HG03159 (cell line): ENCODE results near the gene SUPT3H.
A peak's percentile ranks its signal among the peaks of the same experiment; 100 is the strongest.
"Not testable (repeated sequence)": the region's sequence is repeated elsewhere in the genome, so short reads cannot be mapped to it uniquely, and the experiment has no call there.

Source experiments
- ATAC-seq: cut with Tn5 transposase; IDR thresholded peaks from one replicate; pipeline ENCODE4 v1.9.1; 2021; ENCODE audit warnings: mild to moderate bottlenecking, moderate library complexity; ENCODE audit not compliant: unreplicated experiment

The SUPT3H gene

DNA sequence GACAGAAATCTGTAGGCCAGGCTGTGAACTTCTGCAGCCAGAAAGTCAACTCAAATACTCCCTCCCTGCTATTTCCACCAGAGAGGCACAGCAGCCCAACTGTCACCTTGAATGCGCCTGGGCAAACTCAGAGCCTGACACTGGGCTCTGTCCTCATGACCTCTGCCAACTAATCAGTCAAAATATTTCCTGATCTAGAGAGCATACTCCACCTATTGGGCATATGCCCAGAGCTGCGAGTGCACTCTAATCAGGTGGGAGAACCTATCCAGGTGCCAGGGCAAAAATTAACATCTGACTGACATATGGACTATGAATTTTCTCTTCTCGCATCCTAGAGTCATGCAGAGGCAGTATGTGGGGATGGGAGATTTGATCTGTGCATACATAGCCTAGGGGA, 455.9 kb downstream of the SUPT3H start:
- no peak for ATAC-seq

DNA sequence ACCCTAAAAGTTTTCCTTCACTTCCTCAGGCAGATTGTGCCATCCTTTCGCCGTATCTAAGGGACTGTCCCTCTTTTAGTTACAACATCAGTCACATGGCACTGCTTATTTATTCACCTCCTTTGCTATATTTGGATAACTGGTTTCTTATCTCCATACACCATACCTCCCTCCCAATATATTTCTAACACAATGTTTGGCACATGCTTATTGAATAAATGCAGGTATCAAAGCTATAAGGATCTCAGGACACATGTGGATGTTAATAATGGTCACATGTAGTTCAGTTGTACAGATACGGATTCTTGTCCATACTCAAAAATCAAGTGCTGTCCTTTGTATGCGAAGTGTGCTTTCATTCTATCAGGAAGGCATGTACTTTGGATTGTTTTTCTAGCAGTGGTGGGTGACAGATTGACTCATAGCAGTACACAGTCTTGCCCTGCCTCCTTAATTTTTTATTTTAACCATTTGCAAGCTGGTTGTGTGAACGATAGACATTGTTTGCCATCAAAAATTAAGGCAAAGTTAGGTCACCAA, 456.7 kb downstream of the SUPT3H start:
- no peak for ATAC-seq

DNA sequence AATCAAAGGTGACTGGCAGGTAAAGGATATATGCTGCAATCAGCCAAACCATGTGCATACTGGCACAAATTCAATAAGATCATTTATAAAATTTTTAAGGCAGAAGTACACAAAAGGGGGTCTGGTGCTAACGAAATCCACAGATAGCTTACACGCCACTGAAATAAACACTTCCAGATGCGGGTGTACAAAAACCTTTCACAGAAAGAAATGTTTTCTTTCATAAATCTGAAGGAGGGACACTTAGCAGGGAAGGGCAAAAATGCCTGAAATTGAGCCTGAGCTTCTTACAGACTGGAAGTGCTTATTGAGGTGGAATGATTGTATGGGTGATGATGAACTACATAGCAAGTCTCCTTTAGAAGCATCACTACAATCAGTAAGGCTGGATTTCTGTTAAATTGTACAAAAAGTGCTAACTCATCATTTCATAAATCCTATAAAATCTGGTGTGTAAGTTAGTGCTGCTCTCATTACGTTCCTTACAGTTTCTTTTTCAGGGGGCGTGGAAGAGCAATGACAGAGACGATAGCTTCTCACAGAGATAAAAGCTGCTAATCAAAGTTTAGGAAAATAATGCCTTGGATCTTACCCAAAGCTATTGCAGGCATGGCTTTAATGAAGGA, 458.9 kb downstream of the SUPT3H start:
- no peak for ATAC-seq

DNA sequence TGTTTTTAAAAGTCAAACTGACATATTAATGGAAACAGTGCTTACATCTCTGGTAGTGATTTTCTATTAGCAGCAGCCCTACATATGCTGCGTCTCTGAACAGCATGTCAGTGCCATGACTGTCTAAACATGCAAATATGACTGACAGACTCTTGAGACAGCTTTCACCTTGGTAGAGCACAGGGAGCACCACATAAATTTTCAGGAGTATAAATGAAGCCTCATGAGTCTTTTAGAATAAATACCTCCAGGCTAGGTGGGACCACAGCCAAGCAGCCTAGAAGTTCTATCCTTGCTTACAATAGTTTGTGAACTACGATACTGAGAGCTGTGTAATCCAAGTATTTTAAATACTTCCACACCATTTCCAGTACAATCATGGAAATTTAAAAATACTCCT, 460.3 kb downstream of the SUPT3H start:
- ATAC-seq: no peak

DNA sequence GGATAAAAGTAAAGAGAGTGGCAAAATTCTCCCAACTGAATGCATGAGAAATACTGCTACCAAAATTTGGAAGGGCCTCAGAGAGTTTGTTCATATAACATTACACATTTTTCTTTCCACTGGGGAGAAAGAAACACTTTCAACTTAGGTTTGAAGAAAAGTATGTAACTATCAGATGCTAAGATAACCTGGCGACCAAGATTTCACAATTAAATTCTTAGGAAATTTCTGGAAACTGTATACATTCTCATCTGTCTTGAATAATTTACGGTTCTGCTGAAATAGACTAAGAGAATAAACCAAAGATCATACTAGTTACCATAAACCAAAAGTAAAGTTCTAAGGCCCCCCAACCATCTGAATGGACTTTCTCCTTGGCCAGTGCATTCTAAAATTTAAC, 462.6 kb downstream of the SUPT3H start:
- no peak for ATAC-seq

DNA sequence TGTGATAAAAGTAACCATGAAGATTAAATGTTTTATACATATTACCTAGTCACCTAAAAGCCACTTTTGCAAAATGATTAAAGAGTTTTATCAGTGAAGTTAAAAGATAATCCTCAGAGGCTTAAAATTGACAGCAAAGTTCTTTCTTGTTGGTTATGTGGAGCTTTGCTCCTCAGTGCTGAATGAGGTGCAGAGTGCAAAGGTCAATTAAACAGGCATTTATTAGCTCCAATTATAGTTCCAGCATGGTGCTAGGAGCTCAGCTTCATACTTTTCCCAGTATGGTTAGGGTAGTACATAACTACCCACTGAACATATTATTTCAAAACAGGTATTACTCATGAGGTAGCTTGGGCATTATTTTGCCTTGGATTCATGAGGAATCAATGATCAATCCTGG, 463.6 kb downstream of the SUPT3H start:
- no peak for ATAC-seq

DNA sequence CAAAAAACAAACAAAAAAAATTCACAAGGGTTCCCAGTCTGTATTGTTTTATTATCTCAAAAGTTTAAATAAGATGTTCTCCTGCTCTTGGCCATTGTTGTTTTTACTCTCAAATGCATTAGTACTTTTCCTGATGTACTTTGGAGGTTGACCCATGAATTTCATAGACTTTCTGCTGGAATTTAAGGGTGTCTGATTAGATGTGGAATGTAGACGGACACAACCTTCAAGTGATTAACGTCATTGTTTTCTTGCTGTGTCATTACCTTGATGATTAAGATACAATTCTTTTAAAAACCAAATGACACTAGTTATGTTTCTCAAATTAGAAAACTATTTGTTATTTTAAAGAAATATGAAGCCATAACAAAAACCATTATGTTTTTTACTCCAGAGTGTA, 471.0 kb downstream of the SUPT3H start:
- no peak for ATAC-seq

DNA sequence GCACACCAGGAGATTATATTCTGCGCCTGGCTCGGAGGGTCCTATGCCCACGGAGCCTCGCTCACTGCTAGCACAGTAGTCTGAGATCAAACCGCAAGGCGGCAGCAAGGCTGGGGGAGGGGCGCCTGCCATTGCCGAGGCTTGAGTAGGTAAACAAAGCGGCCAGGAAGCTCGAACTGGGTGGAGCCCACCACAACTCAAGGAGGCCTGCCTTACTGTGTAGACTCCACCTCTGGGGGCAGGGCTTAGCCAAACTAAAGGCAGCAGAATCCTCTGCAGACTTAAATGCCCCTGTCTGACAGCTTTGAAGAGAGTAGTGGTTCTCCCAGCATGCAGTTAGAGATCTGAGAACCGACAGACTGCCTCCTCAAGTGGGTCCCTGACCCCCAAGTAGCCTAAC, 477.4 kb downstream of the SUPT3H start:
- ATAC-seq: not testable (repeated sequence)

DNA sequence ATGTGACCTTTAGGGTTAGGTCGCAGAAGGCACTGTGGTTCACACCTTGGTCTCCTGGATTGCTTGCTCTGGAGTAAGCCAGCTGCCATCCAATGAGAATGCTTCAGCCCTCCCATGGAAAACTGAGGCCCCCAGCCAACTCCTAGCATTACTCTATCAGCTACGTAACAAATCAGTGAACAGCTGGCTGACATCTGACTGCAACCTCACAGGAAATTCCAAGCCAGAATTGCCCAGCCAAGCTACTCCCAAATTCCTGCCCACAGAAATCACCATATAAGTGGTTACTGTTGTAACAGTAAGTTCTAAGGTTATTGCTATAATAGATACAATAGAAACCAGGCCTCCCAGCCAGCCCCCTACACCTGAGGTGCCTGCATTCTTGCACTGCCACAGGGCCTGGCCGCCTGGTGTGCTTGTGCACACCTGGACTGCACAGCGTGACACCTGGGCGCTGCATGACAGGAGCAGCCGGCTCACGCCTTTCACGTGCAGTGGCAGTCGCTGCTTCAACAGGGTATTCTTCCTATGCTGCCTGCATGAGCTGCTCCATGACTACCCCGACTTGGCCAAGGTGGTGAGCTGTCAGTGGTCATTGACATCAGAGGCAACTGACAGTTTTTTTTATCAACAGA, 479.3 kb downstream of the SUPT3H start:
- no peak for ATAC-seq

DNA sequence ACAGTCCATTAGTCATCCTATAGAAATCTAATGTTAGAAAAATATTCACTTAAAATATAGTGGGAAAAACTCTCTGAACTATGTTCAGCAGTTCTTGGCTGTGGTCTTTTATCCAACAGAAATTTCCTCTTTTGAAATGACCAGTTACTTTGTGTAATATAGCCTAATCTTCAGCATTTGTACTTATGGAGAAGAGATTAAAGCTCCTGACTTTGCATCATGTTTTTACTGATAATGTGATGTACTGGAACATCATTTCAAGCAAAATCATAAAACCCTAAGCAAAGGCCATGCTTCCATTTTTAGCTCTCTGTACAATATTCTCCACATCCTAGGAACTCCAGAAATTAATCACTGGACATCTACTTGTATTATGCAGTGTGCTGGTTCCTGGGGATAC, 480.4 kb downstream of the SUPT3H start:
- ATAC-seq: no peak

DNA sequence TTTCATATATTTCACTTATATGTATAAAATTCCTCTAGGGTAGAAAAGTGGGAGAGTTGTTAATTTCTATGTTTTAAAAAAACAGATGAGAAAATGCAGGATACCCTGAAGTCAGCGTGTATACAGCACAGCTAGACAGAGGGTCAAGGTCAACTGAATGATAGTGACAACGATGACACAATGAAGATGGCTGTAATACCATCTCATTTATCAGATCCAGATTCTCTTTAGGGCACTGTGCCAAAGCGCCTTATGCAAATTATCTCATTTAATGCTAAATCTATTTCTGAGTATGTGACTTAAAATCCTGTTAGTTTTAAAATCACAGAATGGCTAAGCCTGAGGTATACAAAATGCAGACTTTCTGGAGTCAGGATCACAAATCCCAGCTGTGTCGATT, 481.0 kb downstream of the SUPT3H start:
- ATAC-seq: no peak

DNA sequence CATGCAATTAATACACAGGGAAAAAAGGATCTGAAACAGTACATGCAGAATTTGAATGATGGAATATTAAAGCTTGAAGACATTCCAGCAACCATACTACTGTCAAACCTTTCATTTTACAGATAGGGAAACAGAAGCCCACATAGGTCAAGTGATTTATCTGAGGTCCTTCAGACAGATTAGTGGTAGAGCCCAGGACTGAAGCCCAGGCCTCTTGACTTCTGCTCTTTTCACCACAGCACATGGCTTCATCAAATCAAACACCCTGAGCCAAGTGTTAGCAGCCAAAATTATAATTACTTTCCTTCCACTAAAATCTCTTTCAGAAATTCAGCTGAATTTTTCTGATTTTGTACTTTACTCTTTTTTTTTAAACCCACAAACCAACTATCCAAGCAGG, 485.2 kb downstream of the SUPT3H start:
- no peak for ATAC-seq

DNA sequence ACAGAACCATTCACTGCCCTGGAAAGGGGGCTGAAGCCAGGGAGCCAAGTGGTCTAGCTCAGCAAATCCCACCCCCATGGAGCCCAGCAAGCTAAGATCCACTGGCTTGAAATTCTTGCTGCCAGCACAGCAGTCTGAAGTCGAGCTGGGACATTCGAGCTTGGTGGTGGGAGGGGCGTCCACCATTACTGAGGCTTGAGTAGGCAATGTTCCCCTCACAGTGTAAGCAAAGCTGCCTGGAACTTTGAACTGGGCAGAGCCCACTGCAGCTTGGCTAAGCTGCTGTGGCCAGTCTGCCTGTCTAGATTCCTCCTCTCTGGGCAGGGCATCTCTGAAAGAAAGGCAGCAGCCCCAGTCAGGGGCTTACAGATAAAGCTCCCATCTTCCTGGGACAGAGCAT, 498.7 kb downstream of the SUPT3H start:
- not testable (repeated sequence) for ATAC-seq

DNA sequence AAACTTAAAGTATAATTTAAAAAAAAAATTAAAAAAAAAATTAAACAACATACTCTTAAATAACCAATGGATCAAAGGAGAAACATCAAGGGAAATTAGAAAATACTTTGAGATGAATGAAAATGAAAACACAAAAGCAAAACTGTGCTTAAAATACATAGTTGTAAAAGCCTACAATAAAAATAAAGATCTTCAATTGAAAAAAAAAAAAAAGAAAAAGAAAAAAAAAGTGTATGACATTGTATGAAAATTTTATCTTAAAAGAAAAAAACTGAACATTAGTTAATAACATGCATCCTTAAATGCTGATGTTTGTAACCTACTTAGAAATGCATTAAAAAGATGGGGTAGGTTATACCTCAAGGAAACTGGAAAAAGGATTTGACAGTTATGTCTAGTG, 501.1 kb downstream of the SUPT3H start:
- not testable (repeated sequence) for ATAC-seq

DNA sequence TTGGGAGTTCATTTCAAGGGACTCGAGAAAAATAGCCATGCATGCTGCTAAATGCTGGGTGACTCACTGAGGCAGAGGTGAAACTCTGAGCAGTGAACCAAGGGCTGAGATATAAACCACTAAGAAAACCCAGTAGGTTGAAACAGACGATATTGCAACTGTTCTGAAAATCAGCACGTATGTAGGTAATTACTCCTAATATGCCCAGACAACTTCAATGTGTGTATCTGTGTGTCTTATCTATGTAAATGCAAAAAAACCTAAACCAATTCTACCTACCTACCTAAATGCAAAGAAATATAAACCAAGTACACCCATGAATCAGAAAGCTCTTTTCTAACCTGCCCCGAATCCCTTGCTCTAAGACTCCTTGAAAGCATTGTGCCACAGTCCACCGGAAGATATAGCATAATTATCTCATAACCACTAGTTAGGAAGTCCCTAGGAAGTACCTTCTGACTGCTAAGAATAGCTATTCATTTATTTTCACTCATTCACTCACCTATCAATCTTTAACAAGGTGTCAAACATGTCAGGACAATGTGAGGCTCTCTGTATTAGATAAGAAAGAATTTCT, 508.3 kb downstream of the SUPT3H start:
- peak; percentile 75 for ATAC-seq

DNA sequence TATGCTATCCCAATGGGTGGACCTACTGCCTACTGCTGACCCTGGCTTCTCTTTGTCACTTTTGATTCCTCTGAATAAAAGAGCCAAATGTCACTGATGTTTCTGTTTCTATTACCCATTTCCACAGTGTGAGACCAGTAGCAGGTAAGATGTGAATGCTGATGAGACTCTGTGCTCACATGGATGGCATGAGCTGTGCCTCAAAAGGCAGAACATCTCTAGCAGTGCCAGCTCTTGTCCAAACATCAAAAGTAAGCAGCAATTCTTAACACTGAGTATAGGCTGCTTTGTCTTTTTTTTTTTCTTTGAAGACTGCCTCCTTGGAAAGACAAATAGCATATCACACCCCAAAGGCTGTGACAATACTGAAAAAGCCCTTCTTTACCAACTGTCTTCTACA, 508.8 kb downstream of the SUPT3H start:
- ATAC-seq: peak; percentile 11

DNA sequence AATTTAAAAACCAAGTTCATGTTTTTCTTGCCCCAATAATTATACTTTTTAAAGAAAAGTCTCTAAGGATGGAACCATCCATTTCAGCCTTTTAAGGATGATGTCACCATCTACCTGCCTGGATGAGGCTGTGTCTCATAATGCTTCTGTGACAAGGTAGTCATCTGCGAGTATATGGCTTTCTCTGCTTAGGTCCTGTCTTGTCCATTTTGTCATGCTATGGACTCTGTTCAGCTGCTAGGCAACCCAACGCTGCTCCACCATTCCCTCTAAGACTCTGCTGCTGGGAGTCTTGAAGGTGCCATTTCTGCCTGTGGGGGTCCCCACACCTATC, 509.4 kb downstream of the SUPT3H start:
- peak; percentile 49 for ATAC-seq

DNA sequence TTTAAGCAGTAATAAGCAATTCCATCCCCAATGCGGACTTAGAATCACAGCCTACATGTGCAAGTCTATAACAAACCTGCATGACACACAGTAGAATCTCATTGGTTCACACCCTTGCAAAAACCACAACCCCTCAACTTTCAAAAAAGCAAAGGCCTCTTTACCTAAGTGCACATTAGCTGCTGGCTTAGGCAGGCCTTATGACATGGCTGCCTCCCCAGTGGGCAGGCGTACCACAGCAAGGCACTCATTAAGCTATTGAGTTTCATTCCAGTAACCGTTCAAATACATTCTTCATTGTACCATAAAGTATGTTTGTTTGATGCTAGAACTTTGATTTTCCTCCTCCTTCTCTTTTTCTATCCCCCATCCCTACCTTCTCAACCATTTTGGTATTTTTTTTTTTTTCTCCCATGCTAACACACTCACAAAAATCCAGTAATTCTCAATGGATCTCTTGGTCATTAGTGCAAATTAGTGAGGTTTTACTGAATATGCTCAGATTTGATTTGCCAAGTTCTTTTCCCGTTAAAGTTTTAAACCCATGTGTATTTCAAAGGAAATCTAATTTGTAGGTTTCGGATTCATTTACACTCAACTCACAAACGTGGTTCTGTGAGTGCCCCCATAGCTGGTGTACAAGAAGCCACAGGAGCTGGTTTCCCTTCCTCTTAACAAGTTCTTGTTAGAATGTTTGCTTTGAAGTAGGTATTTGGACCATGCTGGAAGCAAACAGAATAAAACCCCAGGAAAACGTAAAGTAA, 510.0 kb downstream of the SUPT3H start:
- peak; percentile 63 for ATAC-seq

DNA sequence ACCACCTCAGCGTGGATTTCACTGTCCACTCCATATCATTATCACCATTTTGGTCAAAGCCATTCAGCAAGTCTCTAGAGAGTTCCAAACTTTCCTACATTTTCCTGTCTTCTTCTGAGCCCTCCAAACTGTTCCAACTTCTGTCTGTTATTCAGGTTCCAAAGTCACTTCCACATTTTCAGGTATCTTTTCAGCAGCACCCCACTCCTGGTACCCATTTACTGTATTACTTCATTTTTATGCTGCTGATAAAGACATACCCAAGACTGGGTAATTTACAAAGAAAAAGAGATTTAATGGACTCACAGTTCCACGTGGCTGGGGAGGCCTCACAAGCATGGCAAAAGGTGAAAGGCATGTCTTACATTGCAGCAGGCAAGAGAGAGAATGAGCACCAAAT, 512.5 kb downstream of the SUPT3H start:
- ATAC-seq: not testable (repeated sequence)

DNA sequence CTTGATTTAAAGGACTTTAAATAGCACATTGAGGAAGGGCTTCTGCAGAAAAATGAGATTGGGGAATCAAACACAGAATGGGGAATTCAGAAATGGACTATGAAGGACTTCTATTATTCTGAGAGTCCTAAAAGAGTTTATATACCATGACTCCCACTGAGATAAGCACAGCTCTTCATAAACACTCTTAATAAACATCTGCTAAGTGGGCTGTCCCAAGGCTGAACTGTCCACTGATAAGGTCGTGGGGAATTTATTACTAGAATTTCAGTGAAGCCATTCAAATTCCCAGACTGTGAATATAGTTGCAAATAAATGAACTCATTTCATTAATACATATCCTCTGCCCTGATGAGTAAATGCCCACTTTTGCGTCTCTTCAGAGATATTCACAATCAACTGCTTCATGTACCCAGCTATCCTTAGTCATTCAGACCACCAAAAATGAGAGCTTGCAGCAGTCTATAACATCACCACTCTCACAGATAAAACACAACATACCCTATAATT, 517.8 kb downstream of the SUPT3H start:
- ATAC-seq: no peak

DNA sequence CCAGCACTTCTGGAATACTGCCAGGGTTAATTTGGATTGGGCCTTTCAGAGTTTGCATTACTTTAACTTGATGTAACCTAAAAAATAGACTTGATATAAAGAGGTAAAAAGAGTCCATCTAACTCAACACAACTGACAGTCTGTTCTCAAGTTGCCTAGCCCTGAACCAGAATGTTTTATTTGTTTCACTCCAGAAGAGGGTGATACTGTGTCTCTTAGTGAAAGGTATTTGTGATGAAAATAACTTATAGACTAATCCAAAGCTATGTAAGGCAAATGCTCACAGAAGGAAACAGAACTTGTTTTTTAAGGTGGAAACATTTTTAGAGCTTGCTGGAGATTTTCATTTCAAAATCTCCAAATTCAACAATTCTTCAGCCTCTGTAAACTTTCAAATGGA, 518.7 kb downstream of the SUPT3H start:
- no peak for ATAC-seq

DNA sequence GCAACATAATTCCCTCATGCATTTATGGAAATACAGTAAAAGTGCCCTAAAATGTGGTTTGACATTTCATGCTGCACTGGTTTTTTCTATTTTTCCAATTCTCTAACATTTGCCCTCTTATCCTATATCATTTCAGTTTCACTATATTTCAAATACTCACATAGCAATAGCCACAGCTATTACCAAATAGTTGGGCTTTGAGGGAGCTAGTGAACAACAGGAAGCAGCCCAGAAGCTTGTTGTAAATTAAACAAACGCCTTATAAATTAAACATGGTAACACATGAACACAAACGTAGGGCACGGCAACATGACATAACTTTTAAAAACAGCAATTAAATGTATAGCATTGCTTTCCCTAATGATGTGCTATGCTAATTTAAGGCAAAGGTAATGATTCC, 521.3 kb downstream of the SUPT3H start:
- ATAC-seq: no peak
